ENCODE measurements around the gene SPPL2A. TPM values are rescaled to one million over a fixed set of nuclear protein-coding genes. Genes with fewer than 3 reads are reported as not detected.

Gene SPPL2A, protein sequence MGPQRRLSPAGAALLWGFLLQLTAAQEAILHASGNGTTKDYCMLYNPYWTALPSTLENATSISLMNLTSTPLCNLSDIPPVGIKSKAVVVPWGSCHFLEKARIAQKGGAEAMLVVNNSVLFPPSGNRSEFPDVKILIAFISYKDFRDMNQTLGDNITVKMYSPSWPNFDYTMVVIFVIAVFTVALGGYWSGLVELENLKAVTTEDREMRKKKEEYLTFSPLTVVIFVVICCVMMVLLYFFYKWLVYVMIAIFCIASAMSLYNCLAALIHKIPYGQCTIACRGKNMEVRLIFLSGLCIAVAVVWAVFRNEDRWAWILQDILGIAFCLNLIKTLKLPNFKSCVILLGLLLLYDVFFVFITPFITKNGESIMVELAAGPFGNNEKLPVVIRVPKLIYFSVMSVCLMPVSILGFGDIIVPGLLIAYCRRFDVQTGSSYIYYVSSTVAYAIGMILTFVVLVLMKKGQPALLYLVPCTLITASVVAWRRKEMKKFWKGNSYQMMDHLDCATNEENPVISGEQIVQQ
- 166 and 187 TPM in 2 replicates for total RNA-seq

DNA sequence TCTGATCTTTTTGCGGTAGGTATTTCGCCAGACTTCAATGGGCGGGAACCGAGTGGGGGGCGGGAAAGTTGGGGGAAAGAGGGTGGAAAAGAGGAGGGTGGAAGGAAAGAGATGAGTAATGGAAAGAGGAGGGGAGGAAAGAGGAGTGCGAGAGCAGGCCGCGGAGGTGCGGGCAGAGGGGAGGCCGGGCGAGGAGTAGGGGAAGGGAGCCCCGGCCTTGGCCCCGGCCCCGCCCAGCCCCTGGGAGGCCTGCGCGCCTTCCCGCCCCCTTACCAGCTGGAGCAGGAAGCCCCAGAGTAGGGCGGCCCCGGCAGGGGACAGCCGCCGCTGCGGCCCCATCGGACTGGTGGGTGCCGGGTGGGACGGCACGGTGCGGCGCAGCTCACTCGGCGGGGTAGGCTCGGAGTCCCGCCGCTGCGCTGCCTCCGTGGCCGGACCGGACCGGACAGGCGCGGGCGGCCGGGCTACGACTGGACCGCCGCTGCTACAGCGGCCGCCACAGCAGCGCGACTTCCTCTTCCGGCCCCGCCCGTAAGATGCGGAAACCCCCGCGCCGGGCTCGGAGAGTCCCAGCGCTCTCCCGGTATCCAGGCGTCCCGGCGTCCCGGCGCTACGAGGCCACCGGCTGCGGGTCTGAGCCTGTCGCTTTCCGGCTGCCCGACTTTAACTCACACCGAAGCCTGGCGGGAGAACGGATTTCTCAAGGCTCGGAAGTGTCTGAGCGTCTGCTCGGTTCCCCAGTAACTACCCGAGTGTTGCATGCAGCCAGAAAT lies at the start of gene SPPL2A:
Gene SPPL2A, minus strand, starts transcription at position 512 of the 773 bp plus-strand sequence. Its CDS starts 173 bp downstream, at position 339.

DNA sequence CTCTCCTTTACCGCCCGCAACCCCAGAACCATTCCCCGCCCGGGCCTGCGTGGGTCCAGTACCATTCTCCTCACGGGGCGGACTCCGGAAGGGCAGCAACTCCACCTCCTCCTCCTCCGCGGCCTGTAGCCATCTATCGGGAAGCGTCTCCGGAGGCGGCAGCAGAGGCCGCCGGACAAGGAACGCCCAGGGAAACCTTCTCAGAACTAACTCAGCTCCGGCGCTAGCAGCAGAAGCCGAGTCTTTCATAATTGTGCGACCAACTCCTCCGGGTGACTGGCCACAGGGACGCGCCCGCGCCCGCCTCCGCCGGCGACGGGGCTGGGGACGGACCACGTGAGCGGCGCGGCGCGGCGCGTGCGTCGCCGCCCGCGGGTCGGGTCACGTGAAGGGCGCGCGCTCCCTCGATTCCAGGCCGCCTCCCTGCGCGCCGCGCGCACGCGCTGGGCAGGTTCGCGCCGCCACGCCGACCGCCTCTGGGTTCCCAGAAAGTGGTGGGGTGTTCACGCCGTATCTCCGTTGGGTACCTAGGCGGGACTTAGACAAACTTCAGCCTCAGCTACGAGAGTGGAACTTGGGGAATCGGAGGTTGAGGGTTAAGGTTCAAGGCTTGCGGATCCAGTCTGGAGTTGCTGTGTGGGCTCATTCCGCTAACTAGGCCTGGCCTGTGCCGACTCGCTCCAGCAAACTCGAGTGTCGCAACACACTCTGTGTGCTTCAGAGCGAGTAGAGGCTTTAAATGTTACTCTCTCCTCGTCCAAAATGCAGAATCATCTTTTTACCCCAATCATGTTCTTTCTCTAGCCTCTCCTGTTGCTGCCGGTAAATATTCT lies 78.8 kb downstream of the SPPL2A start, which contains the start of gene TRPM7:
Gene TRPM7, minus strand, starts transcription at position 329 of the 833 bp plus-strand sequence. Its CDS starts 264 bp downstream, at position 65.

Other genes with a start within 250 kb of the SPPL2A start
- gene USP50, start 219.0 kb downstream of the SPPL2A start, total RNA-seq: not detected in 2 replicates
- 12.8 and 19.2 TPM in 2 replicates for gene TRPM7, start 78.9 kb downstream of the SPPL2A start, total RNA-seq
- 7.0 and 8.0 TPM in 2 replicates for gene AP4E1, start 143.0 kb upstream of the SPPL2A start, total RNA-seq

Data from mammary microvascular endothelial cell (primary cell).